Muscle of arm (tissue), 12 donors: Measurements from ENCODE around the gene UTS2B. TPM values are rescaled to one million over a fixed set of nuclear protein-coding genes. Genes with fewer than 3 reads are reported as not detected.
"Not testable (repeated sequence)": the region's sequence is repeated elsewhere in the genome, so short reads cannot be mapped to it uniquely, and the experiment has no call there.

Experiments
- DNase-seq: peaks from one replicate; pipeline ENCODE4 v3.0.0-alpha.2; 2013
- polyA plus RNA-seq, 12 donors: library from polyadenylated mRNA; unstranded; fragments of 120-200 nt; gene quantifications; one replicate each; pipeline ENCODE4 v1.2.1, GENCODE V29; 2013; ENCODE audit not compliant: insufficient read length in 12 of 12

The UTS2B gene
- polyA plus RNA-seq, 12 donors, result 0.12 to 0.44 (median 0.18) TPM; not detected in 3

GRCh38 chr3:191282251-191283185 is 47.8 kb downstream of the UTS2B start:
- peak; percentile 29 for DNase-seq

- no peak for DNase-seq
Observed at GRCh38 chr3:191280882-191281281, 49.4 kb downstream of the UTS2B start.

- no peak for DNase-seq
Observed at GRCh38 chr3:191280111-191280510, 50.2 kb downstream of the UTS2B start.

- no peak for DNase-seq
Observed at GRCh38 chr3:191275751-191276150, 54.6 kb downstream of the UTS2B start.

GRCh38 chr3:191275244-191275643 is 55.1 kb downstream of the UTS2B start:
- DNase-seq, result not testable (repeated sequence)

GRCh38 chr3:191269289-191270085 is 60.8 kb downstream of the UTS2B start:
- DNase-seq, result no peak

GRCh38 chr3:191268737-191269136 is 61.6 kb downstream of the UTS2B start:
- DNase-seq, result no peak

- DNase-seq, result no peak
Observed at GRCh38 chr3:191263850-191264249, 66.5 kb downstream of the UTS2B start.

GRCh38 chr3:191263365-191263764 is 67.0 kb downstream of the UTS2B start:
- no peak for DNase-seq

GRCh38 chr3:191262650-191263049 is 67.7 kb downstream of the UTS2B start:
- no peak for DNase-seq

GRCh38 chr3:191261304-191261638 is 69.1 kb downstream of the UTS2B start:
- no peak for DNase-seq

- no peak for DNase-seq
Observed at GRCh38 chr3:191260431-191261303, 69.7 kb downstream of the UTS2B start.

GRCh38 chr3:191259486-191259885 is 70.8 kb downstream of the UTS2B start:
- no peak for DNase-seq

GRCh38 chr3:191257286-191257685 is 73.0 kb downstream of the UTS2B start:
- DNase-seq, result no peak

GRCh38 chr3:191256405-191256804 is 73.9 kb downstream of the UTS2B start:
- DNase-seq, result no peak

- no peak for DNase-seq
Observed at GRCh38 chr3:191255156-191255555, 75.2 kb downstream of the UTS2B start.

- no peak for DNase-seq
Observed at GRCh38 chr3:191254098-191254873, 76.0 kb downstream of the UTS2B start.

GRCh38 chr3:191253089-191253799 is 77.1 kb downstream of the UTS2B start:
- DNase-seq, result no peak

GRCh38 chr3:191246630-191247029 is 83.7 kb downstream of the UTS2B start:
- no peak for DNase-seq

- DNase-seq, result peak; percentile 19
Observed at GRCh38 chr3:191246034-191246433, 84.3 kb downstream of the UTS2B start.
